GM19324 (cell line): ENCODE measurements around the gene ZNF618.
"Not testable (repeated sequence)": the region's sequence is repeated elsewhere in the genome, so short reads cannot be mapped to it uniquely, and the experiment has no call there.

Experiments
- ATAC-seq: cut with Tn5 transposase; IDR thresholded peaks from one replicate; pipeline ENCODE4 v1.9.1; 2021; ENCODE audit warnings: mild to moderate bottlenecking, moderate library complexity; ENCODE audit not compliant: unreplicated experiment, low FRiP score

Gene ZNF618

GRCh38 chr9:113984639-113985380 lies 108.7 kb downstream of the ZNF618 start:
- ATAC-seq = no peak

GRCh38 chr9:113985968-113986585 lies 110.0 kb downstream of the ZNF618 start:
- ATAC-seq = no peak

- ATAC-seq = no peak
Measured at GRCh38 chr9:113986931-113987330, 110.8 kb downstream of the ZNF618 start.

DNA sequence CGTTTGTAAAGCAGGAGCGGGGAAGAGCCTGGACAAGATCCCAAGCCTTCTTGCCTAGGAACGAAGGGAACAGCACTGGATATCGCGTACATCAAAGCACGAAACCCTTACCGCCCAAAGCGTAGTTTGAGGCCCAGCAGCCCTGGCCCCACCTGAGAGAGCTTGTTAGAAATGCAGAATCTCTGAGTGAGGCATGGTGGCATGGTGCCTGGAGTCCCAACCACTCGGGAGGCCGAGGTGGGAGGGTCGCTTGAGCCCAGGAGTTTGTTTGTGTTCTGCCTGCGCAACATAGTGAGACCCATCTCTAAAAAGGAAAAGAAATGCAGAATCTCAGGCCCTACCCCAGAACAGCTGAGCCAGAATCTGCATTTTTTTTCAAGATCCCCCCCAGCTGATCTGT lies 111.4 kb downstream of the ZNF618 start:
- ATAC-seq = no peak

GRCh38 chr9:113988385-113989016 lies 112.4 kb downstream of the ZNF618 start:
- no peak for ATAC-seq

DNA sequence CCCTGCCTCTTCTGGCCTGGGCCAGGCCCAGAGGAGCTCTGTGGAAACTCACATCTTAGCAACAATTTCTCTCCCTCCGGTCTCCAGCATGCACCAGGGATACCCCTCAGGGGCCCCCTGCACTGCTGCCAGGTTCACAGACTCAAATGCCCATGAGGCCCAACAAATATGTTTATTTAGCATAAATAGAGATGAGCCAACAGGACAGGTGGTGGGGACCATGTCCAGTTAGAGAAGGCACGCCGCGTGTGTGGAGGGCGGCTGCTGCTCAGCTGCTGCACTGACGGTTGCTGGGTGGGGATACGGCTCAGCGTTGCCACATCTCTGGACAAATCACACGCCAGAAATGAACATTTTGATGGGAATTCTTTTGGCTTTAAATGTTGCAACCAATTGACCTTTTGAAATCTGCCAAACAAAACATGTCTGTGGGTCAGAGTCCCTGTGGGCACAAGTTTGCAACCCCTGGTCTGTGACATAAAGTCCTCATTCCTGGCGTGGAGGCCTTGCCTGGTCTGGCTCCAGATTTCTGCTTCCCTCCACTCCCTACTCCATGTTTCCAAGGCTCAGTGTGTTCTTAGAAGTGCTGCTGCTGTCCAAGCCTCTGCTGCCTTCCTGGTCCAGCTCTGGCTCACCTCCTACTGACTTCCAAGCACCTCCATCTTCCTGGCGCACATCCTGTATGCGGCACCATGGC lies 113.1 kb downstream of the ZNF618 start:
- ATAC-seq = no peak

- no peak for ATAC-seq
Measured at GRCh38 chr9:113989714-113990569, 113.8 kb downstream of the ZNF618 start.

- ATAC-seq = no peak
Measured at GRCh38 chr9:113990570-113990907, 114.4 kb downstream of the ZNF618 start.

DNA sequence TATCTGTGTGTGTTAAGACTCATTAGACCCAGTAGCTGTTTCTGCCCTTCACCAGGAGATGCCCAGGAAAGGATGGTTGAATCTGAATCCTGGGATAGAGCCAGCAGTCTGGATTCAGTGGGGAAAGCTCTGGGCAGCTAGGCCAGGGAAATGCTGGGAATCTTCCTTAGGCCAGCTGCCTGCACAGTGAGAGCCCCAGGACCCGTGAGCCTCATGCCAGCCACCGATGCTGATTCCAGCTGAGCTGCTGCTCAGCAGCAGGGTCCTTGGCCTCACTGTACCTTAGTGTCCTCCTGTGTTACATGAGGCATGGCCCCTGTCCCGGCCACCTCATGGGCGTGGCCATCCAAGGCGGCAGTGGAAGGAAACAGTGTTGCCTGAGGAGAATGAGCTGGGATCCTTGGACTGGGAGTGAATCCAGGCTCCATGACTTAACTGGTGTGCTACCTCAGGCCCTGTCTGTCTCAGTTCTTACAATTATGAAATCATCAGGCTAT lies 114.9 kb downstream of the ZNF618 start:
- no peak for ATAC-seq

GRCh38 chr9:113991714-113992113 lies 115.6 kb downstream of the ZNF618 start:
- ATAC-seq = no peak

GRCh38 chr9:113992276-113992951 lies 116.3 kb downstream of the ZNF618 start:
- ATAC-seq = no peak

GRCh38 chr9:113992994-113993393 lies 116.9 kb downstream of the ZNF618 start:
- no peak for ATAC-seq

GRCh38 chr9:113993838-113994540 lies 117.9 kb downstream of the ZNF618 start:
- no peak for ATAC-seq

DNA sequence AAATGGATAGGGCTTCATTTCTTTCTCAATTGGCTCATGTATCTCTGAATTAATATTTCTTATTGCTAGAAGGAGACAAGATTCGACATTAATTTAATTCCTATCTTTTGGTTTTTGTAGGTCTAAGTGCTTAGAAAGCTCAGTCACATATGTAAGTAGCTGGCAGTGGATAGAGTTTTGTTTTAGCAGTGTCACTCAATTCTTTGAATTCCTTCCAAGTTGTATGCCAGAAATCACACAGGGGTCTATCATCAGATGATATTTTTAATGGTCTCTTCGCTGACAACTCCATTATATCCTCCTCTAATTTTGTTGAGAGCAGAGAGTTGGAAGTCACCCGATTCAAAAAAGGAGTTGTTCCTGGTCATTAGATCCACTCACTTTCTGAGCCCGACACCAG lies 119.3 kb downstream of the ZNF618 start:
- ATAC-seq = no peak

- ATAC-seq = no peak
Measured at GRCh38 chr9:113995963-113996362, 119.9 kb downstream of the ZNF618 start.

DNA sequence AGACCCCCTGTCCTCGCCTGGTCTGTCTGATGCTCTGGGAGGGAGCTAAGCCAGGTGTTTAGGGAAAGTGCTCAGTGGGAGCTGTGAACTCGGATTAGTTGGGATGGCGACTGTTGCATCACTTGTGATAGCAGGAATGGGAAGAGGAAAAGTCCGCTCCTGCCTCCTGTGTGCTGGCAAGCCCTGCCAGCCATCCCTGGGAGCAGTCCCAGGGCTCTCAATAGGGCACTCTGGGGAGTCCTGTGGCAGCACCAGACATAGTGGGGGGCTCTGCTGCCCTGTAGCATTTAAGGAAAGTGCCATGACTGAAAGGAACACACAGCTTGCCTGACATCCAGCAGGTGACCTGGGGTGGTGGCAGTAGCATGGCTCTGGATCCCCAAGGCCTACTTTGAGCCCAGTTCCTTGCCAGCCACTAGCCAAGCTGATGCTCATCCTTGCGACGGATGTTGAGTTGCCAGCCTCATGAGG lies 120.5 kb downstream of the ZNF618 start:
- no peak for ATAC-seq

- not testable (repeated sequence) for ATAC-seq
Measured at GRCh38 chr9:113997064-113997463, 121.0 kb downstream of the ZNF618 start.

- no peak for ATAC-seq
Measured at GRCh38 chr9:113997610-113998009, 121.5 kb downstream of the ZNF618 start.

- no peak for ATAC-seq
Measured at GRCh38 chr9:113998114-113998513, 122.0 kb downstream of the ZNF618 start.
